CD4-positive, alpha-beta T cell treated with Interleukin-2 at 100 ng/mL for 4 hours (primary cell): ENCODE data around the gene CD300LB.
"Not testable (repeated sequence)": the region's sequence is repeated elsewhere in the genome, so short reads cannot be mapped to it uniquely, and the experiment has no call there.

Experiments used
- DNase-seq: peaks from one replicate; pipeline ENCODE4 v3.0.0-alpha.2; 2020; ENCODE audit warnings: low spot score

Gene CD300LB

DNA sequence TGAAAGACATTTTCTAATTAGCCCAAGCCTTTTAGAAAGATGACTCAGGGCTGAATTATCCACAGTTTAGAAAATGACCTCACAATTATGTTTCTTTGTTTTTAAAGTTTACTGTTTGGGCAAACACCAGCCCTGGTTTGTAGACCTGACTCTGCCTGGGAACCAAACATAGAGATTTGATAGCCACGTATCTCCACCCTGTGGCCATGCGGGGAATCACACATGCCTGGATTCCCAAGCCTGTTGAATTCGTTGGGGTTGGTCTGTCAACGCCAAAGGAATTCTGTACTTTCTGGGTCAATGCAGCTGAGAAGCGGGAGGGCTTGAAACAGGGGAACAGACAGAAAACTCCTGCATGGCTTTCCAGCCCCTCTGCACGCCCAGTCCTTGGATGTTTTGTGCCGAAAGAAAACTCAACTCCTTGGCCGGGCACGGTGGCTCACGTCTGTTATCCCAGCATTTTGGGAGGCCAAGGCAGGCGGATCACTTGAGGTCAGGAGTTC is 37.9 kb downstream of the CD300LB start:
- DNase-seq, result peak; percentile 78

GRCh38 chr17:74491626-74492025 is 39.6 kb downstream of the CD300LB start:
- DNase-seq, result peak; percentile 54

- no peak for DNase-seq
Observed at GRCh38 chr17:74490716-74491115, 40.6 kb downstream of the CD300LB start.

DNA sequence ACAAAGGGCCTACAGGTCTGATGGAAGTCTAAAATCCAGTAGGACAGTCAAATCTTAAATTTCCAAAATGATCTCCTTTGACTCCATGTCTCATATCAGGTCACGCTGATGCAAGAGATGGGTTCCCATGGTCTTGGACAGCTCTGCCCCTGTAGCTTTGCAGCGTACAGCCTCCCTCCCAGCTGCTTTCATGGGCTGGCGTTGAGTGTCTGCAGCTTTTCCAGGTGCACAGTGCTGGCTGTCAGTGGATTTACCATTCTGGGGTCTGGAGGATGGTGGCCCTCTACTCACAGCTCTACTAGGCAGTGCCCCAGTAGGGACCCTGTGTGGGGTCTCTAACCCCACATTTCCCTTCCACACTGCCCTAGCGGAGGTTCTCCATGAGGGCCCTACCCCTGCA is 43.0 kb downstream of the CD300LB start:
- DNase-seq, result not testable (repeated sequence)

DNA sequence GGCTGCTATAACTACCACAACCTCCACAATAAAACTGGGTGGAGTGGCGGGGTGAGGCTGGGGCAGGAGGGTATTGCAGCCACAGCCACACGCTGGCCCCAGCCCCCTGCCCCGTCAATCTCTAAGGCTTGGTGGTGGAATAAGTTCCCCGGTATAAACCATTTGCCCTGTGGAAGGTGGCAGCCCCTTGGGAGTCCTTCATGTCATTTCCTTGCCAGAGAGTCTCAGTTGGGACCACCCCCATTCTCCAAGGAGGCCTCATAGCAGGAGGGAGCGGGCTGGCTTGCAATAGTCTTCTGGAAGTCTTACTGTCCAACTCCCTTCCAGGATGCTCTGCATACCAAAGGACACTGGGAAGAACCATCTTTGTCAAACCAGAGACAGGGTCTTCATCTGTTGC is 45.4 kb downstream of the CD300LB start:
- no peak for DNase-seq

DNA sequence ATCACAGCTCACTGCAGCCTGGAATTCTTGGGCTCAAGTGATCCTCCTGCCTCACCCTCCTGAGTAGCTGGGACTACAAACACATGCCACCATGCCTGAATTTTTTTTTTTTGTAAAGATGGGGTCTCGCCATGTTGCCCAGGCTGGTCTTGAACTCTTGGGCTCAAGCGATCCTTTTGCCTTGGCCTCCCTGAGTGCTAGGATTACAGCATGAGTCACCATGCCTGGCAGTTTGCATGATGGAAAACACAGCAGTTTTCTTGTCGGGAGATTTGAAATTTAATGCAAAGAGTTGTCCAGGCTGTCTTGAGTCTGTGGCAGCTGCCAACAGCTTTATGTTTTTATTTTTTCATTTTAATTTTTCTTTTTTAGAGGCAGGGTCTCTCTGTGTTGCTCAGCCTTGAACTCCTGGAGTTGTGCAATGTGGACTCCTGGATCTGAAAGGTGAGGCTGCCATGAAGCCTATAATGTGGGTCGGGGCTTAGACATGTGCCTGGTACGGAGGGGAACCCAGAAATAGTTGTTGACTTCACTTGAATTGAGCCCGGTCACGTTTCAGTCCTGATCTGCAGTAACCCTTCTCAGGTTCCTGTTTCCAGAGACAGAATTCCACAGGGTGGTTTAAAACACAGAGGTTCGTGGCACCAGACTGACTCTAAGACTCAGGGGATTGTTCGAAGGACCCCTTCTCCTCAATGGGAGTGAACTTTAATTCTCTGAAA is 46.1 kb downstream of the CD300LB start:
- DNase-seq, result no peak

- DNase-seq, result no peak
Observed at GRCh38 chr17:74484066-74484465, 47.2 kb downstream of the CD300LB start.

GRCh38 chr17:74481621-74482020 is 49.7 kb downstream of the CD300LB start:
- DNase-seq, result no peak

DNA sequence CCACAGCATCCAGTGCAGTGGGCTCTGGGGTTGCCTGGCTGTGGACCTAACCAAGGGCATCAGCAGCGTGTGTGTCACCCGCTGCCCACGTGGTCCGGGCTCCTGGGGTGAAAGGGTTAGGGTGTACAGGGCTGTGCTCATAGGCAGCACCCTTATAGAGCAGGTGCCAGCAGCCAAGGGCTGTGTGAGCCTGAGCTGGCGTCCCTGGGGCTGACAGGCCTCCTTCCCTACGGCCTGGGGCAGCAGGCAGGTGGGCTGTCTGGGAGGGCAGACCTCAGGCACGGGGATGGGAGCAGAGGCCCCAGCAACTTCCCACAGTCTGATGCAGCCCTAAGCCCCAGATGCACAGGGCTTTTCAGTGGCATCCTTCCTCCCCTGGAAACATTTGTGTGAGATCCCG is 51.0 kb downstream of the CD300LB start:
- no peak for DNase-seq

- DNase-seq, result peak; percentile 30
Observed at GRCh38 chr17:74478420-74479100, 52.7 kb downstream of the CD300LB start.

DNA sequence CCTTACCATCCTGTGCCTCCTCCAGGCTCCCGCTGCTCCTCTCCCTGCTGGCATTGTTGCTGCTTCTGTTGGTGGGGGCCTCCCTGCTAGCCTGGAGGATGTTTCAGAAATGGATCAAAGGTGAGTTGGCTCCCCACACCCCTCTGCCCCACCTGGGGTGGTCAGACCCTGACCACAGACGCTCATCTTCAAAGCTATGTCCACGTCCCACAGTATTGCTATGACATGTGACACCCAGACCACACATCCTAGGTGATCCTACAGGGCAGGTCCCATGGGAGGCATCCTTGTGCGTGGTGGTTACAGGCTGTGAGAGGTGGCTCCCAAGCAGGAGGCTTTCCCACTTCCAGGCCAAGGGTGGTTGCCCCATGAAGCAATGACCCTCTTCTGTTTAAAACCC is 53.9 kb downstream of the CD300LB start:
- DNase-seq, result no peak

- DNase-seq, result no peak
Observed at GRCh38 chr17:74475189-74475588, 56.1 kb downstream of the CD300LB start.

GRCh38 chr17:74474043-74474792 is 57.1 kb downstream of the CD300LB start:
- DNase-seq, result no peak

GRCh38 chr17:74473294-74473693 is 58.0 kb downstream of the CD300LB start:
- no peak for DNase-seq

DNA sequence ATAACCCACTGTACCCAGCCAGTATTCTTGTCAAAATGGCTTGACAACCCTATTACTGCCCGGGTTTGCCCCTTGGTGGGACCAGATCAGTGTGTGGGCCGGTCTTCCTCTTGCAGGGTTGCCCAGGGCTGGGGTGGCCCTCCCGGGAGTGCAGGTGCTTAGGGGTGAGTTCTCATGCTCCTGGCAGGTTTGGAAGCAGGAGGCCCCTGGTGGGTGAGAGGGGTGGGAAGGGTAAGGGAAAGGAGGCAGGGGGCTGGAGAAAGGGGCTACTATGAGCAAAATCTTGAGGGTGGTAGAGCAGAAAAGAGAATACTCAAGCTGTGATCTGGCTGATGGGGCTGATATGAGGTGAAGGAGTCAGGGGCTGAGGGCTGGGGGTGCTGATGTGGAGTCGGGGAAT is 58.4 kb downstream of the CD300LB start:
- DNase-seq, result no peak

- DNase-seq, result peak; percentile 61
Observed at GRCh38 chr17:74471341-74471740, 59.9 kb downstream of the CD300LB start.
